ENCODE measurements around the gene CFAP46. TPM values are rescaled to one million over a fixed set of nuclear protein-coding genes. Genes with fewer than 3 reads are reported as not detected.

CFAP46 gene
- total RNA-seq, 4 donors from 2014 or later, result under 0.01 to 1.3 (median 0.28) TPM

DNA sequence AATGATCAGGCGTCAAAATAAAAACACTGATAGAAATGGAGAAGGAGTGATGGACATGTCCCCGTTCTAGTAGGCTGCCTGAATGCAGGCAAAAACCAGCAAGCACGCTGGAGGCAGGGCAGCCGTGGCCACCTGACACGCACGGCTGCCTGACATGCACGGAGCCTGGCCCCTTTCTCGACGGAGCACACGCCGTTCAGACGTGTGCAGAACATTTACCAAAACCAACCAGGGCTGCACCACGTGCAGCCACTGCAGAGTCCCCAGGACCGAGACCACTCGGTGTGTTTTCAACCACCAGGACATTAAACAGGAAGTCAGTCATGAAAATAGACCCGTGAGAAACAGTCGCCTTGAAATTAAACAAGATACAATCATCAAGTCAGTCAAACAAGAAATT lies 94.5 kb downstream of the CFAP46 start:
- H3K27me3 ChIP-seq, result peaks cover 0 to 67% (median 2%) of the 10 kb centered on the region in 4 donors
- WGBS, result 34% methylated on average over 10 of the region's 17 CpGs
- H3K9me3 ChIP-seq, result peaks cover 0 to 6% (median 6%) of the 10 kb centered on the region in 4 donors
- intact Hi-C loops (cut with DNase I), result no loop called here
- no peak overlapping the region for H3K4me3 ChIP-seq
- no peaks in the 10 kb centered on the region for H3K36me3 ChIP-seq
- DNase-seq (ENCODE audit: extremely low spot score), result no peak
- no peak for TF ChIP-seq POLR2AphosphoS5 (IDR thresholded peaks at IDR 0.05)
- H3K27ac ChIP-seq (replicated peaks in 1 of 4), result no peak overlapping the region
- H3K4me1 ChIP-seq, result no peaks in the 10 kb centered on the region

DNA sequence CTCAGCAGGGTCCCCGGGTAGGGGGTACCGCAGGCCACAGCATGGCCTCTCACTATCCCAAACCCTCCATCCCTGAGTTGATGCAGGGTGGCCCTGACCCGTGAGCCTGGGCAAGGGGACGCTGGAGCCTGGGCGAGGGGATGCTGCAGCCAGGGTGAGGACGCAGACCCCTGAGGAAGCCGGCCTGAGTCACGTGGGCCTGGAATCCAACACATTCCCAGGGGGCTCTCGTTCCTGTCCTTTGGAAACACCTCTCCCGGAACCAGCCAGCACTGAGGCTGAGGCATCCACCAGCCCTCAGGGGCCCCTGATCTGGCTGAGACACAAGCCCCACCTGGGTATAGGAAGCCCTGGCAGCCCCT lies 95.0 kb downstream of the CFAP46 start:
- TF ChIP-seq POLR2AphosphoS5 (IDR thresholded peaks at IDR 0.05) (no peak), POLR2A (IDR thresholded peaks at IDR 0.05; ENCODE audit: low read depth) (no peak), EP300 (IDR thresholded peaks at IDR 0.05) (no peak)
- TF ChIP-seq, protein P1, sequence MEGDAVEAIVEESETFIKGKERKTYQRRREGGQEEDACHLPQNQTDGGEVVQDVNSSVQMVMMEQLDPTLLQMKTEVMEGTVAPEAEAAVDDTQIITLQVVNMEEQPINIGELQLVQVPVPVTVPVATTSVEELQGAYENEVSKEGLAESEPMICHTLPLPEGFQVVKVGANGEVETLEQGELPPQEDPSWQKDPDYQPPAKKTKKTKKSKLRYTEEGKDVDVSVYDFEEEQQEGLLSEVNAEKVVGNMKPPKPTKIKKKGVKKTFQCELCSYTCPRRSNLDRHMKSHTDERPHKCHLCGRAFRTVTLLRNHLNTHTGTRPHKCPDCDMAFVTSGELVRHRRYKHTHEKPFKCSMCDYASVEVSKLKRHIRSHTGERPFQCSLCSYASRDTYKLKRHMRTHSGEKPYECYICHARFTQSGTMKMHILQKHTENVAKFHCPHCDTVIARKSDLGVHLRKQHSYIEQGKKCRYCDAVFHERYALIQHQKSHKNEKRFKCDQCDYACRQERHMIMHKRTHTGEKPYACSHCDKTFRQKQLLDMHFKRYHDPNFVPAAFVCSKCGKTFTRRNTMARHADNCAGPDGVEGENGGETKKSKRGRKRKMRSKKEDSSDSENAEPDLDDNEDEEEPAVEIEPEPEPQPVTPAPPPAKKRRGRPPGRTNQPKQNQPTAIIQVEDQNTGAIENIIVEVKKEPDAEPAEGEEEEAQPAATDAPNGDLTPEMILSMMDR (IDR thresholded peaks at IDR 0.05), result no peak
- intact Hi-C loops (cut with DNase I), result no loop called here
- Histone ChIP-seq H3K36me3 (no peaks in the 10 kb centered on the region), H3K4me1 (no peaks in the 10 kb centered on the region), H3K27me3 (peaks cover 0 to 72% (median 2%) of the 10 kb centered on the region in 4 donors), H3K27ac (replicated peaks in 1 of 4) (no peak overlapping the region), H3K4me3 (no peak overlapping the region), H3K9me3 (peaks cover 0 to 10% (median 10%) of the 10 kb centered on the region in 4 donors)
- DNase-seq (ENCODE audit: extremely low spot score), result no peak
- WGBS, result no CpG with 5 or more reads among the region's 10 CpGs

DNA sequence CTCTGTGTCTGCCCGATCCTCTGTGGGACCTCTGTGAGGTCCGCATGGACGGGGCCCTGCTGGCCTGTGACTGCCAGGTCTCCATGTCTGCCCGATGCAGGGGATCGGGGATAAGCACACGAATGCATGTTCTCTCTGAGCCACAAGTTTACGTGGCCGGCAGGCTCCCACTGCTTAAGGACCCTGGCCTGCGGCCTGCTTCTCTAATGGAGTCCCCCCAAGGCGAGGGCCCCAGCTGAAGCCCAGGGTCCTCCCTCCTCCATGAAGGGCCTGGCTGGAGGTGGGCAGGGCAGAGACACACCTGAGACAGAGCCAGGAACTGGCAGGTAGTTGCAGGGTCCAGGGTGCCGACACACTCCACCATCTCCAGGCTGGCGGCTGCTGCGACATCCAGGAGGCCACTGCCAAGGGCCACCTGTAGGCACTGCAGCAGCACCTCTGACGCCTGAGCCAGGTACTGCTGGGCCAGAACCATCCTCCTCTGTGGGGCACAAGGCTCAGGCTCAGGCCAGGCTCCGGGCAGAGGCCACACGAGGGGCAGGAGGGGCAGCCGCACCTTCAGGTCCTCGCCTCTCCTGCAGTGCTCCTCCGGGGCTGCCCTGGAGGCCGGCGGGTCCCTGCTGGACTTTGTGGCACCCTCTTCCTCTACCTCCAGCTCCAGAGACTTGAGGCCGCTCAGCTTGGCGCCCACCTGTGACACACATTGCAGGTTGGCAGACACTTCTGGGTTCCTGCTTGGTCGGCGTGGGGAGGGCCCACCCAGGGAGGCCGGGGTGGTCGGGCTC lies 95.5 kb downstream of the CFAP46 start:
- Histone ChIP-seq H3K27ac (replicated peaks in 1 of 4) (no peak overlapping the region), H3K36me3 (no peaks in the 10 kb centered on the region), H3K4me1 (no peaks in the 10 kb centered on the region), H3K9me3 (peaks cover 0 to 16% (median 16%) of the 10 kb centered on the region in 4 donors), H3K27me3 (peaks cover 0 to 77% (median 2%) of the 10 kb centered on the region in 4 donors), H3K4me3 (no peak overlapping the region)
- 97% methylated on average over 14 of the region's 27 CpGs for WGBS
- intact Hi-C loops (cut with DNase I), result no loop called here
- DNase-seq (ENCODE audit: extremely low spot score), result no peak
- TF ChIP-seq, protein P1 (IDR thresholded peaks at IDR 0.05), result no peak
- TF ChIP-seq POLR2A (IDR thresholded peaks at IDR 0.05; ENCODE audit: low read depth), result no peak
- no peak for TF ChIP-seq POLR2AphosphoS5 (IDR thresholded peaks at IDR 0.05)
- no peak for TF ChIP-seq EP300 (IDR thresholded peaks at IDR 0.05)

DNA sequence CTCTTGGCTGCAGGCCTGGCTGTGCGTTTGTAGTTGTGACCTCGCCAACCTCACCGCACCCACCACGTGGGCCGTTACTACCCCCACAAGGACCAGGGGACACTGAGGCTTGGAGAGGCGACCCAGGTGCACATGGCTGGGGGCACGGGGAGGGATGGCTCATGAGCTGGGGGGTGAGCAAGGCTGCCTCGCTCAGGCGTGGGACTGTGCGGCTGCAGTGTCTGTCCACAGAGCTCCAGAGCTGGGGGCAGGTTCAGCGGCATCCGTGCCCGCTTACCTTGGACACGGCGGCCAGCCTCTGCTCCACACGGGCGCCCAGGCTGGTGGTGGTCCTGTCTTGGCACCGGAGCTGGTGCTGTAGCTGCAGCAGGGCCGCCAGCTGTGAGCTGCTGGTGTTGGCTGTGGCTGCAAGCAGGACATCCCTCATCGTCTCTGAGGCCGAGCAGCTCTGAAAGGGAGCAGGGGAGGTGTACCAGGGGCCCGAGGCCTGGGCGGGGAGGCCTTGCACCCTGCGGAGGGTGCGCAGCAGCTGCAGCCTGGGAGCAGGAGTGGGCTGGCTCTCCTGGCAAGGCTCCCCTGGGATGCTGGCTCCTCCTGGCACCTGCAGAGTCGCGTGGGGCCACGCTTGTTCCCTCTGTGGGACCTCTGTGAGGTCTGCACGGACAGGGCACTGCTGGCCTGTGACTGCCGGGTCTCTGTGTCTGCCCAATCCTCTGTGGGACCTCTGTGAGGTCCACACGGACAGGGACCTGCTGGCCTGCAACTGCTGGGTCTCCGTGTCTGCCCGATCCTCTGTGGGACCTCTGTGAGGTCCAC lies 96.4 kb downstream of the CFAP46 start:
- 85% methylated on average over 12 of the region's 33 CpGs for WGBS
- H3K4me3 ChIP-seq, result no peak overlapping the region
- no peaks in the 10 kb centered on the region for H3K4me1 ChIP-seq
- no peak for DNase-seq (ENCODE audit: extremely low spot score)
- H3K27ac ChIP-seq (replicated peaks in 1 of 4), result no peak overlapping the region
- H3K36me3 ChIP-seq, result no peaks in the 10 kb centered on the region
- intact Hi-C loops (cut with DNase I), result no loop called here
- no peak for TF ChIP-seq POLR2A (IDR thresholded peaks at IDR 0.05; ENCODE audit: low read depth)
- no peak for TF ChIP-seq EP300 (IDR thresholded peaks at IDR 0.05)
- TF ChIP-seq POLR2AphosphoS5 (IDR thresholded peaks at IDR 0.05), result no peak
- TF ChIP-seq, protein P1 (IDR thresholded peaks at IDR 0.05), result no peak
- peaks cover 0 to 23% (median 22%) of the 10 kb centered on the region in 4 donors for H3K9me3 ChIP-seq
- H3K27me3 ChIP-seq, result peaks cover 0 to 86% (median 2%) of the 10 kb centered on the region in 4 donors

DNA sequence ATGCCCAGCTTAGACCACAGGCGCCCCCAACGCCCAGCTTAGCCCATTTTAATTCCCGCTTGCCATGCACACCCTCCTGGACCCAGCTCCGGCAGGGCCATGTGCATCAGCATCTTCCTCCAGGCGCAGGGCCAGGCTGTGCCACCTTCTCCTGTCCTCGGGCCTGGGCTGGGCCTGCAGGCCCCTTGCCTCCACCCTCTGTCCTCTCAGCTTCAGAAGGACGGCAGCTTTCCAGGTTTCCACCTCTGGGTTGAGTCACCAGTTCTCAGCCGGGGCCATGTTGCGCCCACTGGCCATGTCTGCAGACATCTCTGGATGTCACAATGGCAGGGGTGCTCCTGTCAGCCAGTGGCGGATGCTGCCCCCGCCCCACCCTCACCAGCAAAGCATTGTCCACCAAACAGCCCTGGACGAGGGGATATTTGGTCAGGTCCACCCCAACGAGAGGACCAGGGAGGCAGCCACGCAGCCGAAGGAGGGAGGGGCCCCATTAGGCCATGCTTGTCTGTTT lies 97.3 kb downstream of the CFAP46 start:
- Histone ChIP-seq H3K36me3 (no peaks in the 10 kb centered on the region), H3K27ac (replicated peaks in 1 of 4) (no peak overlapping the region), H3K4me1 (no peaks in the 10 kb centered on the region), H3K9me3 (peaks cover 0 to 23% (median 22%) of the 10 kb centered on the region in 4 donors), H3K4me3 (no peak overlapping the region), H3K27me3 (peaks cover 0 to 89% (median 2%) of the 10 kb centered on the region in 4 donors)
- WGBS, result 85% methylated on average over 12 of the region's 15 CpGs
- intact Hi-C loops (cut with DNase I), result no loop called here
- DNase-seq (ENCODE audit: extremely low spot score), result no peak
- no peak for TF ChIP-seq POLR2A (IDR thresholded peaks at IDR 0.05; ENCODE audit: low read depth)
